ELR (cell line): Measurements from ENCODE around the gene RGS17.

ENCODE experiments used
- DNase-seq: peaks from one replicate; pipeline ENCODE4 v3.0.0-alpha.2; 2015; ENCODE audit warnings: low read depth

Gene RGS17

GRCh38 chr6:153084393-153084792 lies 46.7 kb downstream of the RGS17 start:
- DNase-seq = peak; percentile 46

GRCh38 chr6:153083869-153084268 lies 47.2 kb downstream of the RGS17 start:
- no peak for DNase-seq

- DNase-seq = no peak
Observed at GRCh38 chr6:153081914-153082313, 49.2 kb downstream of the RGS17 start.

- no peak for DNase-seq
Observed at GRCh38 chr6:153076431-153076830, 54.7 kb downstream of the RGS17 start.

- DNase-seq = no peak
Observed at GRCh38 chr6:153074761-153075160, 56.3 kb downstream of the RGS17 start.

- DNase-seq = no peak
Observed at GRCh38 chr6:153073841-153074240, 57.2 kb downstream of the RGS17 start.

GRCh38 chr6:153070756-153071155 lies 60.3 kb downstream of the RGS17 start:
- no peak for DNase-seq

GRCh38 chr6:153069897-153070296 lies 61.2 kb downstream of the RGS17 start:
- no peak for DNase-seq

GRCh38 chr6:153065222-153065621 lies 65.9 kb downstream of the RGS17 start:
- no peak for DNase-seq

GRCh38 chr6:153063936-153064335 lies 67.1 kb downstream of the RGS17 start:
- DNase-seq = no peak

- DNase-seq = no peak
Observed at GRCh38 chr6:153062516-153062915, 68.6 kb downstream of the RGS17 start.

- peak; percentile 23 for DNase-seq
Observed at GRCh38 chr6:153059757-153060156, 71.3 kb downstream of the RGS17 start.

GRCh38 chr6:153059311-153059710 lies 71.8 kb downstream of the RGS17 start:
- DNase-seq = peak; percentile 9

GRCh38 chr6:153058909-153059308 lies 72.2 kb downstream of the RGS17 start:
- peak; percentile 8 for DNase-seq

- DNase-seq = peak; percentile 73
Observed at GRCh38 chr6:153058291-153058690, 72.8 kb downstream of the RGS17 start.

GRCh38 chr6:153056308-153056707 lies 74.8 kb downstream of the RGS17 start:
- DNase-seq = no peak

- DNase-seq = no peak
Observed at GRCh38 chr6:153051801-153052200, 79.3 kb downstream of the RGS17 start.

- DNase-seq = no peak
Observed at GRCh38 chr6:153048631-153049030, 82.5 kb downstream of the RGS17 start.

GRCh38 chr6:153047386-153047785 lies 83.7 kb downstream of the RGS17 start:
- DNase-seq = no peak

- no peak for DNase-seq
Observed at GRCh38 chr6:153045271-153045670, 85.8 kb downstream of the RGS17 start.

GRCh38 chr6:153044295-153044694 lies 86.8 kb downstream of the RGS17 start:
- DNase-seq = no peak

GRCh38 chr6:153043719-153044118 lies 87.4 kb downstream of the RGS17 start:
- DNase-seq = no peak

- DNase-seq = peak; percentile 84
Observed at GRCh38 chr6:153038378-153039057, 92.6 kb downstream of the RGS17 start.

GRCh38 chr6:153034139-153034538 lies 96.9 kb downstream of the RGS17 start:
- no peak for DNase-seq
